Neural progenitor cell (in vitro differentiated cells): ENCODE results near the gene HOXD3.

Source experiments
- EZH2phosphoT487 ChIP-seq: fragments of 200-600 bp; sonication (generic); IDR thresholded peaks from 2 replicates; pipeline ENCODE4 v1.6.1; 2017; ENCODE audit warnings: antibody characterized with exemption
- TF ChIP-seq, protein P1 (sequence below): fragments of 200-600 bp; sonication (generic); IDR thresholded peaks from 2 replicates; pipeline ENCODE4 v1.5.1; 2017; ENCODE audit warnings: antibody characterized with exemption, mild to moderate bottlenecking

DNA sequence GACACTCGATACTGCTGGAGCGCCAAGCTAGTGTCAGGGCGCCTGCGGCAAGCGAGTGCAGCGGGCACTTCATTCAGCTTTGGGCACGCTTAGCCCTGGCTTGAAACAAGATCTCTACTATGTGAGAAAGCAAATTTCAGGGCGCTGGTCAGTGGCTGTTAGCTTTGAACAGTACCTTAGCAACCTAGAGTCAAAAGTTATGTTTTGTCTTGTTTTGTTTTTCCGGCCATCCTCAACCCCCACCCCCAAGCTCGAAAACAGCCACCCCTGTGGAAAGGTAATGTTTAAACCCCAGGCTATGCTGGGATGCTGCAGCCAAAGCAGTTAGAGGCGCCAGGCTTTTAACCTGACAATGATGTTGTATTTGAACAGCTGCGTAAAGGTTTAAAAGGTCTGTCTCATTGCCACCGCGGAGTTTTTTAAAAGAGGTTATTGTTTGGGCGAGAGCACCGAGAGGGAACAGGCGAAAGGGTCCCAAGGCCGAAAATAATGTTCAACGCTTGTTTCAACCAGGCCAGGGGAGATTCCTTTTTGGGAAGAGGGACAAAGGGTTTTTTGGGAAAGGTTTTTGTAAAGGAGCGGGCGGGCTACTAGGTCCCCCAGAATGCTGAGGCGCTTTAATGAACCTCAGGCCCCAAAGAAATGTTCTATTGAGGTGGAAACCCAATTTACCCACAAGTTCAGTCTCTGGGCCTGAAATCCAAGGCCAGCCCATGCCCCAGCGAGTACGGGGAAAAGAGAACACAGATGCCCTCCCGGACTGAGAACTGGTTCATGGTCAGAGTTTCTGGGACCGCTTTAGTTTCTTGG lies 42.8 kb upstream of the HOXD3 start:
- TF ChIP-seq, protein P1, sequence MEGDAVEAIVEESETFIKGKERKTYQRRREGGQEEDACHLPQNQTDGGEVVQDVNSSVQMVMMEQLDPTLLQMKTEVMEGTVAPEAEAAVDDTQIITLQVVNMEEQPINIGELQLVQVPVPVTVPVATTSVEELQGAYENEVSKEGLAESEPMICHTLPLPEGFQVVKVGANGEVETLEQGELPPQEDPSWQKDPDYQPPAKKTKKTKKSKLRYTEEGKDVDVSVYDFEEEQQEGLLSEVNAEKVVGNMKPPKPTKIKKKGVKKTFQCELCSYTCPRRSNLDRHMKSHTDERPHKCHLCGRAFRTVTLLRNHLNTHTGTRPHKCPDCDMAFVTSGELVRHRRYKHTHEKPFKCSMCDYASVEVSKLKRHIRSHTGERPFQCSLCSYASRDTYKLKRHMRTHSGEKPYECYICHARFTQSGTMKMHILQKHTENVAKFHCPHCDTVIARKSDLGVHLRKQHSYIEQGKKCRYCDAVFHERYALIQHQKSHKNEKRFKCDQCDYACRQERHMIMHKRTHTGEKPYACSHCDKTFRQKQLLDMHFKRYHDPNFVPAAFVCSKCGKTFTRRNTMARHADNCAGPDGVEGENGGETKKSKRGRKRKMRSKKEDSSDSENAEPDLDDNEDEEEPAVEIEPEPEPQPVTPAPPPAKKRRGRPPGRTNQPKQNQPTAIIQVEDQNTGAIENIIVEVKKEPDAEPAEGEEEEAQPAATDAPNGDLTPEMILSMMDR, result no peak
- peak; percentile 78 for TF ChIP-seq EZH2phosphoT487
